ENCODE data around the gene OR6S1.
"Not testable (repeated sequence)": the region's sequence is repeated elsewhere in the genome, so short reads cannot be mapped to it uniquely, and the experiment has no call there.

Gene OR6S1

DNA sequence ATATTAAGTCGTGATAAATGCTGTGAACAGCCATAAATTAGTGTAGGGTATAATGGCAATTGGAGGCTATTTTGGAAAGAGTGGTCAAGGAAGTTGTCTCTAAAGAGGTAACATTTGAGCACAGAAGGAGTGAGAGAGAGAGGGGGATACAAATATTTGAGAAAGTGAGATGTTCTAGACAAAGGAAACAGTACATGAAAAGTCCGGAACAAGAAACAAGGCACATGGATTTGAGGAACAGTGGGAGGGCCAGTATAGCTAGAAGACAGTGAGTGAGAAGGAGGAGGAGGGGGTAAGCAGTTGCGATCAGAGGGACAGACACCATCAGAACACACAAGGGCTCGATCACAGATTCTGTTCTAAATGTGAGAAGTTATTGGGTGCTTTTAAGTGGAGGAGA is 30.2 kb downstream of the OR6S1 start:
- no peak for DNase-seq (ENCODE audit: low read depth, low spot score)

GRCh38 chr14:20610002-20610765 is 31.3 kb downstream of the OR6S1 start:
- peak; percentile 51 for DNase-seq (ENCODE audit: low read depth, low spot score)

DNA sequence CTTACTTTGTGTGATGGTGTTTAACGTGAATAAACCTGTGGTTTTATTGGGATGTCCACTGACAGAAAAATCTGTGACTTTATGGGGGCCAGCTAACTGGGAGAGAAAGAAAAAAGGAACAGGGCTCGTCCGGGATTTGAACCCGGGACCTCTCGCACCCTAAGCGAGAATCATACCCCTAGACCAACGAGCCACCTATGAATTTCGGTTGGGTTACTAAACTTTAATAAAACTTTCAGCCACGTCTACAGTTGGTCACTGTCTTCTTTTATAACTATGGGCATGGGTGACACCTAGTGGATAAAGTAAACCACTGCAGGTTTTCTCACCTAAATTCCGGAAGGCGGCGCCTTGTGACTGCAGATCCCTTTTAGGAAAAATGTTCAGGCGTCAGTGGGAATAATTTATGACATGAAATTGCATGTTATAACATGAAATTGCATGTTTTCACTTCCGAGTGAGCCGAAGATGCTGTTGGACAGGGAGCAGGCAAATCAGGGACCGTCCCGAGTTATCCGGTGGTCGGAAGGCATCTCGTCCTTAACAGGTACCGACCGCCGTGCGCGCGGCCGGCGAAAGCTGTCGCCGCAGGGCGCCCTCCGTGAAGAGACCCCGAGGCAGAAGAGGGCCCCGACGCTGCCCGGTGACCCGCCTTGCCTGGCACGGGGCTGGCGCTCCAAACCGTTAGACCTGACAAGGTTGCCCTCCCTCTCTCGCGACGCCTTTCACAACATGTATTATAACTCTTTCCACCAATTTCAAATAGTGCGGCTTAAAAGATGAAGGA is 32.1 kb downstream of the OR6S1 start:
- DNase-seq (ENCODE audit: low read depth, low spot score): peak; percentile 50

GRCh38 chr14:20608383-20609110 is 32.9 kb downstream of the OR6S1 start:
- DNase-seq (ENCODE audit: low read depth, low spot score): no peak

DNA sequence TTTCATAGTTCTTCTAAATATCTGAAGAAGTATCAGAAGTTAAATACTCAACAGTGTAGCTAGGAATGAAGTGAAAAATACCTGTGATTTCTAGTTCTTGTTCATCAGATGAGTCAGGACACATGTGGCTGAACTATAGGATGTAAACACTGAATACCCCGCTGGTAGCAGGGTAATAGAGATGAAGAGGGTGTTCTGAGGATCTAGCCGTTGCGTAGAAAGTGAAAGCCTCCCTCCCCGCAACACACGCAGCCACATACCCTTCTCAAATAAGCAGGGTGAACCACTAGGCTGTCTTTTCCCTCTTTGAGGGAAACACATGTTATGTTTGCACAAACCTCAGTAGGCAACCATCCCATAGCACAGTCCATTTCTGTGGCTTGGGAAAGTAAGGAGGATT is 33.9 kb downstream of the OR6S1 start:
- no peak for DNase-seq (ENCODE audit: low read depth, low spot score)

GRCh38 chr14:20606902-20607242 is 34.6 kb downstream of the OR6S1 start:
- no peak for DNase-seq (ENCODE audit: low read depth, low spot score)

- no peak for DNase-seq (ENCODE audit: low read depth, low spot score)
These were observed 35.1 kb downstream of the OR6S1 start for GRCh38 chr14:20606190-20606901.

DNA sequence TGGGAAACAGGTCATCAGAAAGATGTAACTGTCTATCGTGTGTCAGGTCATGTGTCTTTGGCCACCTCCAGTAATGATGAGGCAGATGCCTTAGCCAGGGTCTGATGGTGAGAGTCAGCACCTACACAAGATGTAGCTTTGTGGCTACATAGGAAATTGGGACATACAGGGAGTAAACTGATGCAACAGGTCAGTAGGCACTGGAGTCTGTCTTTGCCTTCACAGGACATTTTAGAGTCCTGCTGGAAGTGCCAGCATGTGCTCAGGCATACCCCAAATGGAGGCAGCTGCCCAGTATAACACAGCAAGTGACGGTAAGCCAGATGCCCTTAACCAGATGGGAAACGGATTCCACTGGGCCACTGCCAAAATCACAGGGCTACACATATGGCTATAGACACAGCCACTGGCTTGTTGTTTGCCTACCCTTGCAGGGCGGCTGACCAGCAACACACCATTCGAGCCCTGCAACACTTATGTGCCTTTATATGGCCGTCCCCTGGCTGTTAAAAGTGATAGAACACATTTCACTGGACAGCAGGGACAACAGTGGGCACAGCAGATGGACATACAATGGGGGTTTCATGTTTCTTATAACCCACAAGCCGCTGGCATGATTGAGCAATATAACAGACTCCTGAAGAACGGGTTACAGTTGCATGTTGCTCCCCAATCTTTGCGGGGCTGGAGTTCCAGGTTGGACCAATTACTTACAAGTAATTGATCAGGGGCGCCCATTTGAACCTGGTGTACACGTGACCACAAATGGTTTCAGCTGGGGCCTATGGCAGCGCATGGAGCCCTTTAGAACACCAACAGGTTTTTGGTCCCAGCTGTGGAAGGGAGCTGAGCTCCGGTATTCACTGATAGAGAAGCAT is 37.4 kb downstream of the OR6S1 start:
- no peak for DNase-seq (ENCODE audit: low read depth, low spot score)

DNA sequence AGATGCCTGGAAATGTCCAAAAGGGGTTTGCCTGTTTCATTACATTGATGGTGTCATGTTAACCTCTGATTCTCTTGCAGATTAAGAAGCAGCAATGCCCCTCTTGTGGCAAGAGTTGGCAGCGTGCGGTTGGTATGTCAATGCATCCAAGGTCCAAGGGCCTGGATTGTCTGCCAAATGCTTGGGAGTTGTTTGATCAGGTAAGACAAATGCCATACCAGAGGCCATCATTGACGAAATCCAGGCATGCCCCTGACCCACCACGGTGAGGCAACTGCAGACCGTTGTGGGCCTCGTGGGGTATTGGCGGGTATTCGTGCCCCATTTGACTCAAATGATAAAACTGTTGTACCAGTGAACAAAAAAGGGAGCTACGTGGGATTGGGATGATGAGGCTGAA is 38.9 kb downstream of the OR6S1 start:
- DNase-seq (ENCODE audit: low read depth, low spot score): no peak

DNA sequence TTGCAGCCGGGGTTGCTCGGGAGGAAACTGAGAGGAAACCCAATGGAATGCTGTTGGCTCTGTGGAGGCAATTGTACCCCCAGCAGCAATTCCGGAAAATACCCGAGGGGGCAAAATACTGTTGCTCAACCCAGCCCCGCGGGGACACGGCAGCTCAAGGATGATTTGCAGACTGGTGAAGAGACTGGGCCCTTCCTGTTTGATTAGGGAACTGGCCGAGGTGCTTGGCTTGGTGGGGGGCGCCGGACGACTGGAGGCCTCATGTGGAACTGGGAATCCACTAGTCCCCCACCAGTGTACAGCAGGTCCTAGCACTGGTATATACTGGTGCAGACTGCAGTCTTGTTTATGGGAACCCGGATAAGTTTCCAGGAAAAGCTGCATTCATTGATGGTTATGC is 40.0 kb downstream of the OR6S1 start:
- no peak for DNase-seq (ENCODE audit: low read depth, low spot score)

DNA sequence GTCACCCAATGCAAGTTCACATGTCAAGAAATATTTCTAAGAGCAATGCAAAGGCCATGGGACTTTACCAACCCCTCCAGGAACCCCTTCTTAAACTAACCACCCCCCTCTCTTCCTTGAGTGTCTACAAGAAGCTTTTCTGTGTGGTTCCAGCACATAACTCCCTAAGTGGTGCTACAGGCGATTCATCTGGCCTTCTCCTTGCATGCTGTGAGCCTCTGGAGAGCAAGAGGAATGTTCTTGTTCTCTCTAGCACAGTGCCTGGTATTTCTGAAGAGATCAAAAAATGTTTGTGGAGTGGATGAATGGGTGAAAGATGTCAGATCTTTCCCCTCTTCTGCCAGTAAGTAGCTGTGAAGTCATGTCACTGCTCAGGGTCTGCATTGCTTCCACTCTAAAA is 44.4 kb downstream of the OR6S1 start:
- no peak for DNase-seq (ENCODE audit: low read depth, low spot score)

GRCh38 chr14:20595726-20596125 is 45.8 kb downstream of the OR6S1 start:
- DNase-seq (ENCODE audit: low read depth, low spot score): not testable (repeated sequence)

- DNase-seq (ENCODE audit: low read depth, low spot score): no peak
These were observed 48.9 kb downstream of the OR6S1 start for GRCh38 chr14:20592574-20592973.

GRCh38 chr14:20591235-20591634 is 50.3 kb downstream of the OR6S1 start, which contains the start of gene RNASE12:
RNASE12 (minus strand) TSS chr14:20591376; CDS start chr14:20590723, 653 bp downstream.
- no peak for DNase-seq (ENCODE audit: low read depth, low spot score)
